Thyroid gland (tissue), 4 donors: ENCODE measurements around the gene TFF3. TPM values are rescaled to one million over a fixed set of nuclear protein-coding genes. Genes with fewer than 3 reads are reported as not detected.

Experiments
- DNase-seq, 2 donors: peaks; one replicate each; pipeline ENCODE4 v3.0.0-alpha.2; 2019
- H3K27ac ChIP-seq, 3 donors: fragments of 200-600 bp; sonication (generic); 1 replicate in 2 of 3; 2 replicates in 1 of 3; pipeline ENCODE4 v1.5.1; 2016 to 2019; ENCODE audit warnings: mild to moderate bottlenecking in 1 of 3, moderate library complexity in 1 of 3
- H3K27me3 ChIP-seq: fragments of 200-600 bp; sonication (generic); one replicate; pipeline ENCODE4 v1.5.1; 2019
- H3K36me3 ChIP-seq, 2 donors: fragments of 200-600 bp; sonication (generic); one replicate each; pipeline ENCODE4 v1.5.1; 2016 to 2019
- H3K4me1 ChIP-seq, 2 donors: fragments of 200-600 bp; sonication (generic); one replicate each; pipeline ENCODE4 v1.5.1; 2017 to 2019
- H3K4me3 ChIP-seq, 3 donors: fragments of 200-600 bp; sonication (generic); replicated peaks in 1 of 3; 1 replicate in 2 of 3; 2 replicates in 1 of 3; pipeline ENCODE4 v1.5.1; 2016; ENCODE audit warnings: mild to moderate bottlenecking in 1 of 3
- H3K9me3 ChIP-seq: fragments of 200-600 bp; sonication (generic); one replicate; pipeline ENCODE4 v1.5.1; 2017
- CTCF ChIP-seq, 6 experiments: fragments of 200-600 bp in 3 of 6; fragments of 450-650 bp in 3 of 6; sonication (generic) in 3 of 6; IDR thresholded peaks; one replicate each; pipeline ENCODE4 v1.5.1; 2016 to 2019; ENCODE audit warnings: antibody characterized with exemption in 6 of 6, mild to moderate bottlenecking in 2 of 6, inconsistent platforms in 1 of 6, moderate library complexity in 1 of 6
- POLR2A ChIP-seq, 2 donors: fragments of 450-650 bp; IDR thresholded peaks; one replicate each; pipeline ENCODE4 v1.6.1; 2017; ENCODE audit warnings: antibody characterized with exemption in 2 of 2, mild to moderate bottlenecking in 2 of 2, moderate library complexity in 1 of 2
- WGBS, 2 donors: methylation state at CpG; one replicate each; pipeline ENCODE4 v1.1.5; 2017; 5-methylcytosine and 5-hydroxymethylcytosine counted together
- intact Hi-C: fragments of 100-400 bp; cut with DNase I; formaldehyde crosslinking; loops from one replicate; pipeline ENCODE4 v1.15.1; 2023
- total RNA-seq, 4 donors: library from RNA; depleted of rRNA; stranded (reverse); fragments of >200 nt; gene quantifications; one replicate each; pipeline ENCODE4 v1.2.3, GENCODE V29; 2016

Gene TFF3
- total RNA-seq, 4 donors from 2014 or later: 246 to 4,817 (median 914) TPM

GRCh38 chr21:42361286-42361685, 46.1 kb upstream of the TFF3 start:
- no peaks in the 10 kb centered on the region for H3K27me3 ChIP-seq
- TF ChIP-seq CTCF (IDR thresholded peaks at IDR 0.05): no peak
- no peak for TF ChIP-seq POLR2A (IDR thresholded peaks at IDR 0.05)
- peaks cover 23 to 29% of the 10 kb centered on the region in 2 donors for H3K4me1 ChIP-seq
- H3K9me3 ChIP-seq: no peaks in the 10 kb centered on the region
- H3K36me3 ChIP-seq: no peaks in the 10 kb centered on the region
- DNase-seq: no peak
- peak overlapping the region in 1 of 3 donors; percentile 55 for H3K27ac ChIP-seq
- intact Hi-C loops: no loop called here
- WGBS, 2 donors: 66 to 72% methylated on average over 6 to 7 of the region's 7 CpGs
- no peak overlapping the region for H3K4me3 ChIP-seq

GRCh38 chr21:42360317-42360716, 45.1 kb upstream of the TFF3 start:
- no peak for TF ChIP-seq CTCF (IDR thresholded peaks at IDR 0.05)
- no peak for TF ChIP-seq POLR2A (IDR thresholded peaks at IDR 0.05)
- H3K27me3 ChIP-seq: no peaks in the 10 kb centered on the region
- intact Hi-C loops: no loop called here
- H3K9me3 ChIP-seq: no peaks in the 10 kb centered on the region
- H3K4me1 ChIP-seq: peaks cover 29 to 35% of the 10 kb centered on the region in 2 donors
- H3K4me3 ChIP-seq: no peak overlapping the region
- H3K27ac ChIP-seq: peak overlapping the region in 1 of 3 donors; percentile 55
- H3K36me3 ChIP-seq: no peaks in the 10 kb centered on the region
- DNase-seq: no peak
- 100% methylated on average over 2 of the region's 2 CpGs for WGBS, 2 donors

GRCh38 chr21:42358937-42359336, 43.7 kb upstream of the TFF3 start:
- Histone ChIP-seq H3K27ac (peak overlapping the region in 1 of 3 donors; percentile 84), H3K4me3 (no peak overlapping the region), H3K36me3 (no peaks in the 10 kb centered on the region), H3K4me1 (peaks cover 38 to 43% of the 10 kb centered on the region in 2 donors), H3K27me3 (no peaks in the 10 kb centered on the region), H3K9me3 (no peaks in the 10 kb centered on the region)
- 88 to 93% methylated on average over 13 of the region's 13 CpGs for WGBS, 2 donors
- DNase-seq: no peak
- no peak for TF ChIP-seq POLR2A (IDR thresholded peaks at IDR 0.05)
- no peak for TF ChIP-seq CTCF (IDR thresholded peaks at IDR 0.05)
- intact Hi-C loops: no loop called here

GRCh38 chr21:42358261-42358660, 43.1 kb upstream of the TFF3 start:
- intact Hi-C loops: no loop called here
- H3K27me3 ChIP-seq: no peaks in the 10 kb centered on the region
- no peaks in the 10 kb centered on the region for H3K36me3 ChIP-seq
- H3K4me1 ChIP-seq: peaks cover 42% of the 10 kb centered on the region in 2 donors
- WGBS, 2 donors: 94 to 97% methylated on average over 12 of the region's 12 CpGs
- no peak for TF ChIP-seq POLR2A (IDR thresholded peaks at IDR 0.05)
- no peak for TF ChIP-seq CTCF (IDR thresholded peaks at IDR 0.05)
- no peak for DNase-seq
- no peaks in the 10 kb centered on the region for H3K9me3 ChIP-seq
- H3K4me3 ChIP-seq: no peak overlapping the region
- H3K27ac ChIP-seq: peak overlapping the region in 2 of 3 donors; percentile 84 to 88

GRCh38 chr21:42357307-42357706, 42.1 kb upstream of the TFF3 start:
- Histone ChIP-seq H3K9me3 (no peaks in the 10 kb centered on the region), H3K27me3 (no peaks in the 10 kb centered on the region), H3K27ac (peak overlapping the region; percentile 84 to 90 (median 88)), H3K4me1 (peaks cover 38 to 44% of the 10 kb centered on the region in 2 donors), H3K36me3 (no peaks in the 10 kb centered on the region), H3K4me3 (no peak overlapping the region)
- 70 to 74% methylated on average over 3 of the region's 3 CpGs for WGBS, 2 donors
- intact Hi-C loops: no loop called here
- DNase-seq: no peak
- TF ChIP-seq POLR2A (IDR thresholded peaks at IDR 0.05) (no peak), CTCF (IDR thresholded peaks at IDR 0.05) (no peak)
